RKO (cell line): ENCODE measurements around the gene TTC39C.
A peak's percentile ranks its signal among the peaks of the same experiment; 100 is the strongest.
"Not testable (repeated sequence)": the region's sequence is repeated elsewhere in the genome, so short reads cannot be mapped to it uniquely, and the experiment has no call there.

Experiments
- DNase-seq: peaks from one replicate; pipeline ENCODE4 v3.0.0-alpha.2; 2016; ENCODE audit warnings: low spot score

Gene TTC39C

DNA sequence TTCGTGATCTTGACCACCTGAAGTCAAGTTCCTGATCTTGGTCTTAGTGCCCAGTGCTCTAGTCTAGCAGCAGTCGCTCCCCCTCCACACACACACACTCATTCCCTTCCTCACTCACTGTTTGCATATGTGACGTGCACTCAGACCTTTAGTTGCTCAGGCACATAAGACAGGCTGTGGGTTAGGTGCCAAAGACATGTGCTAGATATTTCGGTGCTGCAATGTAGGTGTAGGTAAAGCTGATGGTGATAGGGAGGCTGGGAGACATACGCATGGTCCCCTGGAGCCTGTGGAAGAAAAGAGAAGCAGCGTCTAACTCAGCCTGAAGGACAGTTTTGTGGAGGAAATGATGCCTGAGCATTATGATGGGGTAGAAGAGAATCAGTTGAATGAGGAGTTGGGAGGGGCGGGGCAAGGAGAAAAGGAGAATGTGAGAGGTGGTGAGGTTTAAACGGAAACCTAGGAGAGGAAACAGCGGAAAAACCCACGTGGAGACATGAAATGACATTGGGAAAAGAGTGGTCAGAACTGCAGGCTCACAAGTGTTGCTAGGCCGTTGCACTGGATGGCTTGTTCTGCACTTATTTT, 3.8 kb downstream of the TTC39C start:
- DNase-seq = no peak

DNA sequence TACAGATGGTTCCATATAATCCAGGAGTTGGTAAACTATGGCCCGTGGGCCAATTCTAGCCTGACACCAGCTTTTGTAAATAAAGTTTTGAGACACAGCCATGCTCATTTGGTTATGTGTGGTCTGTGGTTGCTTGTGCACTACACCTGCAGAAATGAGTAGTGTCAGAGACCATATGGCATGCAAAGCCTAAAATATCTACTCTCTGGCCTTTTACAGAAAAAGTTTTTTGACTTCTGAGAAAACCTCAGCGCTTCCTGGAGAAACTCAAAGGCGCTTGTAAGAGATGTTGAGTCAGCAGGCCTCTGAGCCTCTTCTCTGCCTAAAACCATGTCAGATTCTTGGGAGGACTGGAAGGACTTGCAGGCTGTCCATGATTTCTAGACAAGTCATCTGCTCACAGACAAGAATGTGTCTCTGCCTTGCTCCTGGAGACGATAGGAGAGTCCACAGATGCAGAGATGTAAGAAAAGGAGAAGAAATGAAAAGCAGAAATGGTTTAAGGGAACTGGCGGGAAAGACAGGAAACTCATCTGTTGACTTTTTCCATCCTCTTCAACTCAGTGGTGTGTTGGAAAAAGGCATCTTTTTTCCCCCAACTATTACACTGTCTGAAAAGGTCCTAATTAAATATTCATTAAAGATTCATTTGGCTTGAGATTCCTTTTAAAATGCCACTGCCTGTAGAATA, 5.2 kb downstream of the TTC39C start:
- no peak for DNase-seq

DNA sequence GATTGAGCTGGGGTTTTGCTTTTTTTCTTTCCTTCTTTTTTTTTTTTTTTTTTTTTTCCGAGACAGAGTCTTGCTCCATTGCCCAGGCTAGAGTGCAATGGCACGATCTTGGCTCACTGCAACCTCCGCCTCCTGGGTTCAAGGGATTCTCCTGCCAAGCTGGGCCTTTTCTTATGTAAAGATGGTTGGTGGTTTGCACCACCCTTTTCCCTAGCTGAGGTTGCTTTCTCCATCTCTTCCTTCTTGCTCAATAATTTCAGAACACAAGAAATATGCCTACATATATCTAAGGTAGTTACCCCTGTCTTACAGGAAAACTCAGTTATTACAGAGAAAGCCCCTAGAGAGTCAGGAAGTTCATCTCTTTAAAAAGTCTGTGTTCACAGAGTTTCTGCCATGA, 7.0 kb downstream of the TTC39C start:
- DNase-seq = no peak

DNA sequence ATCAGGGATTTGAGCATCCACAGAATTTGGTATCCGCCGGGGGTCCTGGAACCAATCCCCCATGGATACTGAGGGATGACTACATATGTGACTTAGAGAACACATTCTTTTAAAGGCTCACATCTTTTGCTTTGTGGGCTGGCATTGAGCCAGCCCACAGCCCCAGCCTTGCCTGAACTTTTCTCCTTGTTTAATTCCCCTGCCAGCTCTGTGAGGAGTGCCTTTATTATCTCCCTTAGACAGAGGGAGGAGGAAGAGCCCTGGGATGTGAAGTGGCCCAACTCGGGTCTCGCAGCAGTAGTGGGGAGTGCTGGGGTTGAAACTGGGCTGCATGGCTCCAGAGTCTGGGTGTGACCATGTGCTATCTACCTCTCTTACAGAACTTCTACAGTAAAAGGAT, 7.6 kb downstream of the TTC39C start:
- DNase-seq = no peak

DNA sequence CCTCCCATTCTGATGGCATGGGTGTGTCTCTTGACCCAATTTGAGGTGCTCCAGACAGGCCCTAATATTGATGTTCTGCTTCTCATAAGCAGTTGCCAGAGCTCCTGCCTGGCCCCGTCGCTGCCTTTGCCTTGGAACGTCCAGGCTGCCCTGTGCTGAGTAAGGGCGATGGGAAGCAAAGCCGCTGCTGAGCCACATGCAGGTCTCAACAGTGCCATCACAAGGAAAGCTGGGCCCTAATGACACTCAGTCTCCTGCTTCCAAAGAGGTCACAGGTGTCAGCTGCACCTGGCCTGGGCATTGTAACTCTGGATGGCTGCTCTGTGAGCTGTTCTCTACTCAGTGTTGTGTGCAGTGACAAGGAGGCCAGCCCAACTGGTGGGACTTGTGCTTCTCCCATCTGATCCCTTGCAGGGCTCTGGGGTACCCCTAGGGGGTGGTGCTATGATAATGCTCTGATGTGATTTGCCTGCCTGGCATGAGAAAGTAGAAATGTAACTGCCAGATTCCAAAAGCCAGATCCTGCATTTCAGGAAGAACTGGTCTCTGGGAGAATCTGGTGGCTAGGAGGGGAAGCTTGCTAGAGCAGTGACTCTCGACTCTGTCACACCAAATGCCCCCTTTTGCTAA, 8.7 kb downstream of the TTC39C start:
- DNase-seq = peak; percentile 15

DNA sequence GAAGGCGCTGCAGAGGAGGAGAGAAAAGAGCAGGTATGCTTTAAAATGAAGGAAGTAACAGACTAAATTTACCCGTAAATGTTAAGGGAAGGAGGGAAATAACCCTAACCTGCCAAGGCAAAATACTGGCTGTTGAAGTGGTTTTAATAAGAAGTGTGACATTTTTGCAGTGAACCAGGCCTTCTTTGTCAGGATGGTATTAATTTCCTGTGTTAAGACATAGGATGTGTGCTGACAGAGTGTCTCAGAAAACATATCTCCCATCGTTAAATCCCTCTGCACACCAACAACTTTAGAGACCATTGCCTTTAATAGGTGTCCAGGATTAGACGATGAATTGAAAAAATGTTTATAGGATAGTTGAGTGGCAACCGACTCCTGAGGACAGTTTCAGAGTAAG, 9.9 kb downstream of the TTC39C start:
- DNase-seq = no peak

DNA sequence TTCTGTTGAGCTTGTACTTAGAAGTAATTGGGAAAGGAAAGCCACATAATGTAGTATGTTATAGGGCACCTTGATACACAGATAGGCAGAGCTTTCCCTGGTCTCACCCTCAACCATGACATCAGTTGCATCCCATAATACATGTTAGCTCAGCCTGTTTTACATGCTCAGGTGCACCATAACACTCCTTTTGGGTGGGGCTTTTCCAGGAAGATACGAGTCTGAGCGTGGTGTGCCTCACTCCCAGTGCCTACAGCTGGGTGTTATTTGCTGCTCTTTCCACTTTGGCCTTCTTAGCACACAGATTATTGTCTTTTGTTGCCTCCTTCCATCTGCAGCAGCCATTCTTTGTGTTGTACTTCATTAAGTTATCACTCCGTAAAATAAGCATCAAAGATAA, 11.9 kb downstream of the TTC39C start:
- DNase-seq = no peak

DNA sequence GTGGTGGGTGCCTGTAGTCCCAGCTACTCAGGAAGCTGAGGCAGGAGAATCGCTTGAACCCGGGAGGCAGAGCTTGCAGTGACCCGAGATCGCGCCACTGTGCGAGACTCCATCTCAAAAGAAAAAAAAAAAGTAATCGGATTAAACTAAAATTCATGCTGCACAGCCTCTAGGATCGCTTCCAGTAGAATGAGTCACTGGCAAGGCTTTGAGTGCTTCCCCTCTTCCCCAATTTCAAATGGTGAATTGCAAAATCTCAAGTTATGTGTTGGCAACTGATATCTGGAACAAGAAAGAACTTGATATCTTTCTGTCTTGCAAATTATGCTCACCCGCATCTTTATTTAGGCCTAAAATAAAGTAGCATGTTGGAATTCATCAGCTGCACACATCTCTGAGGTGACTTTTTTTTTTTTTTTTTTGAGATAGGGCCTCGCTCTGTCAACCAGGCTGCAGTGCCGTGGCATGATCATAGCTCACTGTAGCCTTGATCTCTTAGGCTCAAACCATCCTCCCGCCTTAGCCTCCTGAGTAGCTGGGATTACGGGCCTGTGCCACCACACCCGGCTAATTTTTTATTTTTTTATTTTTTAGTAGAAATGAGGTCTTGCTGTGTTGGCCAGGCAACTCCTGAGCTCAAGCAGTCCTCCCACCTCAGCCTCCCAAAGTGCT, 12.7 kb downstream of the TTC39C start:
- DNase-seq = no peak

DNA sequence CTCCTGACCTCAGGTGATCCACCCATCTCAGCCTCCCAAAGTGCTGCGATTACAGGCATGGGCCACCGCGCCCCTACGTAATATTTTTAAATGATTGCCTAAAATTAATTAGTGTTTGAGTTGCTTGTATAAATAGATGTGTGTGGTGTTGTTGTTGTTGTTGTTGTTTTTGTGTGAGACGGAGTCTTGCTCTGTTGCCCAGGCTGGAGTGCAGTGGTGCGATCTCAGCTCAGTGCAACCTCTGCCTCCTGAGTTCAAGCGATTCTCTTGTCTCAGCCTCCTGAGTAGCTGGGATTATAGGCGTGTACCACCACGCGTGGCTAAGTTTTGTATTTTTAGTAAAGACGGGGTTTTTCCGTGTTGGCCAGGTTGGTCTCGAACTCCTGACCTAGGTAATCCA, 14.4 kb downstream of the TTC39C start:
- DNase-seq = not testable (repeated sequence)

DNA sequence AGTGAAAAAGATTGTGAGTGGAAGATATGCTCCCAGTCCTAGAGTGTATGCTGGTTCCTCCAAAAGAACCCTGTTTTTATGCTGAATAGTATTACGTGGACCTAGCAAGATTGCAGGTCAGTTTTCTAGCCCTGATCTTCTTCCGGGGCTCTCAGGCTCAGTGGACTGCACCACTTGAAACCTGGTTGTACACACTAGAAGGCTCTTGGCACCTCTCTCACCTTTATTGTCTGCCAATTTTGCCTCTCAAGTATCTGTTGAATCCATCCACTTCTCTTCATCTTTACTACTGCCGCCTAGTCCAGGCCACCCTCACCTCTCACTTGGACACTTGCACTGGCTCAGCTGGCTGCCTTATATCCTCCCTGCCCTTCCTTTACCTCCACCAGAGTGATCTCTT, 16.8 kb downstream of the TTC39C start:
- DNase-seq = no peak

DNA sequence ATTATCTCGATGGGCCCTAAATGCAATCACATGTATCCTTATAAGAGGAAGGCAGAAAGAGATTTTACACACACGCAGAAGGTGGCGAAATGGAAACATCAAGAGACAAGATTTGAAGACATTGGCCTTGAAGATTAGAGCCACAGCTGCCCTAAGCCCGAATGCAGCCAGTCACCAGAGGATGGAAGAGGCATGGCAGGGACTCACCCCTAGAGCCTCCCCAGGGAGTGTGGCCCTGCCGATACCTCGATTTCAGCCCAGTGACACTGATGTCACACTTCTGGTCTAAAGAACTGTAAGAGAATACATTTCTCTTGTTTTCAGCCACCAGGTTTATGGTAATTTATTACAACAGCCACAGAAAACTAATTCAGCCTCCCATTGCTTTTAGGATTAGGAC, 17.4 kb downstream of the TTC39C start:
- no peak for DNase-seq

DNA sequence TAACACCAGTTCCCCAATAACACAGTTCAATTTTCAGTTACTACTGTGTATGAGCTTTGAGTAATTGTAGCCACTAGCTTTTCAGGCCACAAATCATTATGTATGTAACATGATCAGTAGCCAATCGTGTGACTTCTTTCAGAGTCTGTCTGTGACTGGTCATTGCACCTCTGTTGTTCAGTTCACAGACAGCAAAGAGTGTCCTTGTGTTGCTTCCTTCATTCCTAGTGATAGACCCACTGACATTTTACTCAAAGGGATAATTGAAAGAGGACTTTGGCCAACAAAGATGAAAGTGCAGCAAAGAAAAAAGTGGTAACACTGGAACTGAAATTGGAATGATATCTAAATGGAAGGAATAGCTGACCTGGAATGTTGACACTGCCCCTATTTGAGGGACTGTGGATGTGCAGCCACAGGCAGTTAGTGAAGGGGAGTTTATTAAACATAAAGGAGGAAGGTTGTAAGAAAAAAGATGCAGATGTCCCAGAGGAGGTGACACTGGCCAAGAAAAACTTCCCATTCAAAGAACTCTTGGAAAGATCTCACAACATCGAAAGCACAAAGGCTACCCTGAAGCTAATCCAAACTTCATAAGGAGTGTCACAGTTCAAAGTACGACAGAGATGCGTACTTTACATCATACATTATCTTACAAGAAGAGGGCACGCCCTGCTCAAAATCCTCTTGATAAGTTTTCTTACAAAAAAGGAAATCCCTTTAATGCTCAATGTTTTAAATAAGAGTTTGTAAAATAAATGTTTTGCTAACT, 19.3 kb downstream of the TTC39C start:
- no peak for DNase-seq

DNA sequence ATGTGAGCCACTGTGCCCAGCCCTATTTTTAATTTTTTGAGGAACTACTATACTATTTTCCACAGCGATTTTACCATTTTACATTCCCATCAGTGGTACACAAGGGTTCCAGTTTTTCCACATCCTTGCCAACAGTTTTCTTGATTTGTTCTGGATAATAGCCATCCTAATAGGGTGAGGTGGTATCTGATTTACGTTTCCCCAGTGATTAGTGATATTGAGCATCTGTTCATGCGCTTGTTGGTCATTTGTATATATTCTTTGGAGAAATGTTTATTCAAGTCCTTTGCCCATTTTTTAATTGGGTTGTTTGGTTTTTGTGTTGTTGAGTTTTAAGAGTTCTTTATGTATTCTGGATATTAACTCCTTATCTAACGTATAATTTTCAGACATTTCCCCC, 20.8 kb downstream of the TTC39C start:
- DNase-seq = no peak

DNA sequence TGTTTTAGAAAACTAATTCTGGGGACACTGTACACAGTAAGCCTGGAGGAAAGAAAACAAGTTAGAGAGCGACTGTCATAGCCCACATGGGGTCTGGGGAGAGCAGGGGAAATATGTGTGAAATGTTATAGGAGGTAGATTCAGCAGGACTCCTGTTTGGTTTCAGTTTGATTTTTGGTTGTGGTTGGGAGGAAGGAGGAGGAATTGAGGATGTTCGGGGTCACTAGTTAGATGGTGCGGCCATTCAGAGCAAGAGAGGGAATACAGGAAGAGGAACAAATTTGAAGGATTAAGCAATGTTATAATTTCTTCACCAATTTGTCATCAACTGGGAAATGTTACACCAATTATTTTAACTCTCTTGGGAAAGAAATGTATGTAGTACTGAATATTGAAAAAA, 25.1 kb downstream of the TTC39C start:
- no peak for DNase-seq

DNA sequence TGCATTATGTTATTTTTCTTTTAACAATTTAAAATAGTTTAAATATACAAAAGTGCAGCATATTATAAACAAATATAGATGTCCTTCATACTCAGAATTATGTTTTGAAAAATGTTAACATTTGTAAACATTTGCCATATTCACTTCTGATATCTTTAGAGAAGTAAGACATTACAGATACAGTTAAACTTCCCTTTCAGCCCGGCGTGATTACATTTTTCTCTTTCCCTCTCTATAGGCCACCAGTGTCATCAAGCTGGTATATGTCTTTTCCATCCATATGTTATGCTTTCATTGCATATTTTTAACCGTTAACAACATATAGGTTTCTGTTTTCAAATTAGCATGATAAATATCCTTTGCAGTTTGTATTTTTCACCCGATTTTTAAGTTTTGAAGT, 27.1 kb downstream of the TTC39C start:
- no peak for DNase-seq

DNA sequence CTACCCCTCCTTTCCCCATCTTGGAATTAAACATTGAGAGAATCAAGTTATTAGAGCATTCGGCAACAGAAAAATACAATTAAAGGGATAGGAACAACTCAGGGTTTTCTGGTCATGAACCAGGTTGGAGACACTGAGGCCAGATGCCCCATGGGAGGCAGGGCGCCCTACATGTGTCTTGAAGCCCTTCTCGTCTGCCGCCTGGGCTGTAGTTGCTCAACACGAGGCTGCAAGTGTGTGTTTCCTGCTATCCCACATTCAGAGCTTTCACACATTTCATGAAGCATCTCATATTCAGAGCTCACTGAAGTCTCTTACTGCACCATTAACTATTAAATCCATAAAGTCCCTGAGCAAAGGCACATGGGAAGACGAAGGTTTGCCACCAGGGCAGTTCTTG, 28.8 kb downstream of the TTC39C start:
- no peak for DNase-seq

DNA sequence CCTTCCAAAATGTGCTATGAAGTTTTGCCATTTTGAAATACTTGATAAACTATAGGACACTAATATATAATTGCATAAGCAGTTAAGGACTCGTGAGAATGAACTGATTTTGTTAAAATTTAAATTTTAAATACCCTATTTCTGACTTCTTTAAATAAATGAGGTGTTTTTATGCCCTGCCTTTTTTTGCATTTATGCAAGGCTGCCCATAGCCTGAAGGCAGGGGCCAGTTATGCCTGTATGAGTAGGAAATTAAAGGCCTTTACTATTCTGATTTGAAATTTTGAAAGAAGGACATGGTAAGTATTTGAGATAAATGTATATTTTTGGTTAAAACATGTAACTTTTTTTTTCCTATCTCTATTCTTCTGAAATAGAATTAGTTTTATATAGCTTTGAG, 33.7 kb downstream of the TTC39C start:
- DNase-seq = no peak

DNA sequence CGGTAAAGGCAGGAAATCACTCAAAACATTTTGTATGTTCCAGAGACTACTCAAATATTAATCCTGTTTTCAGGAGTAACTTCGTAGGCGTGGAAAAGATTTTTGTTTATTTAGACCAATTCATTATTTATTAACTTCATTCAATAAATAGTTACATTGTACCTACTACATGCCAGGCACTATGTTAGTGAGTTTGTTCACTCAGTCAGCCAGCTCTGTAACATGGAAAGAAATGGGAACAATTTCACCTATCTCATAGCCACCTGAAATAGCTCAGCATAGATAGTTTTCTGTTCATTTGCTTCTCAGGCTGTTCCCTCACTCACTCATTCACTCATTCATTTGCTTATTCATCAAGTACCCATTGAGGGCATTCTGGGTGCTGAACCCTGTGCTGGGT, 34.6 kb downstream of the TTC39C start:
- DNase-seq = no peak

DNA sequence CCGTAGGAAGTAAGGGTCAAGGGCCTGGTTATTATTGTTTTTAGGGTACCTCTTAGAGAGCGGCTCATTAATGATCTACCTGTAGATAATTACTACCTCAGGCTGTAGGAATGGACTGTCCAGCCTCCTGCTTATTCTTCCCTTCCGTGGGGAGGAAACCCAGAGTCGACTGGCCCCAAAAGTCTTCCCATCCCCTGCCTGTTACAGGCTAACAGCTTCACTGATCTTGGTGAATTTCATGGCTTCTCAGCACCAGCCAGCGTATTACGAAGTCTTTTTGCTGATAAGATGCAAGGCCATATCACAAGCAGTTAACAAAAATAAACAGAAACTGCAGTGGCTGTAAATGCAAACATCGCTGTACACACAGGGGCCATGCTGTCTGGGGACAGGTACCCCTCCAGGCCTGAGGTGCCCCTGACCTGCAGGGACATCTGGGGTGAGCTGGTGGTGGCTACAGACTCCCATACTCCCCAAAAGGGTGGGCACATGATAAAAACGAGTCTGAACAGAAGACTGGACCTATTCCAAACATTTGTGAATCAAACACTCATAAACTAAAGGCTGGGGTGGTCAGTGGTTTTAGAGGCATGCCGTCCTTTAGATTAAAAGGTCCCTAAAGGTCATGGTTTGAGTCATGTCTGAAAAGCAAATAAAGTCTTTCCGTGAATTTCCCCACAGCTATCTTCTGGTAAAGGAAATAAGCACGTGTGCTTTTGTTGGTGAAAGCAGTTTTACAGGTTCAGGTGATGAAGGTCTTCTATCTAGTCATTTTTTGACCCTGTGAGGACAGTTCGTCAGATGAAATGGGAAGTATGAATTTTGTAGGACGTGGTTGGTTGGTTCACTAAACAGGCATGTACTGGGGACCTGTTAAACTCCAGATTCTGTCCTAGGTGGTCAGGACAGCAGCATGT, 36.7 kb downstream of the TTC39C start:
- no peak for DNase-seq

DNA sequence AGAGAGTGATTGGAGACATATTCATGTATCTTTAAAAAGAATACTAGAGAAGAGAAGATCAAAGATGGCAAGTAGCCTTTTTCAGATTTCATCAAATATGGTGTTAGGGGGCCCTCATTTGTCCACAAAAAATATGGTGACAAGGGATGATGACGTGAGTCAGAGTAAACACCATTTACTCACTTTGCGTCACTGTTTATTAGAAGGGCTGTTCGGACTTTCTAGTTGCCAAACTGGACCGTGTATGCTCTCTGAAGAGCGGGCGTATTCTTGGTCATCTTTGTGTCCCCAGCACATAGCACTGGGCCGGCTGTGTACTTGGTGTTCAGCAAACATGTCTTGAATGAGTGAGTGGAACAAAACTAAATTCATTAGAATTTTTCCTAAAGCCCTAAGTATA, 37.5 kb downstream of the TTC39C start:
- DNase-seq = no peak

DNA sequence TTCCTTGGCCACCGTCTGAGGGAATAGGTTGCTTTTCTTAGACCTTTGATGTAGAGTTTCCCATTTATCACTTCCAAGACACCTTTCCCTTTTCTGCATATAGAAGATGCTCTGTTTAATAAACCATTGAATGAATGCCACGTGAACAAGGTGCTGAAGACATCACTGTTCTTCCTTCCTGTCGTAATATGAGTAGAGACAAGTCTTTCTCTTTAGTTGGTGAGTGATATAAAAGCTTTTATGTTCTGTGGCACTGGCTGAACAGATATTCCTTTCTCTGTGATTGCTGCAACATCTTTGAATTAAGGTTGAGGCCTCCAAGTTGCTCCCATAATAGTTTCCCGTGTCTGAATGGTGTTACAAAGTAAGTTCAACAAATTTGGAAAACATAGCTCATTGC, 38.7 kb downstream of the TTC39C start:
- no peak for DNase-seq
